AG08396 (cell line): ENCODE data around the gene ANXA4.
"Not testable (repeated sequence)": the region's sequence is repeated elsewhere in the genome, so short reads cannot be mapped to it uniquely, and the experiment has no call there.

Experiments used
- DNase-seq: peaks from one replicate; pipeline ENCODE4 v3.0.0; 2012; ENCODE audit warnings: low spot score, mixed read lengths

Gene ANXA4

GRCh38 chr2:69755862-69756467 lies 14.0 kb downstream of the ANXA4 start:
- DNase-seq, result peak; percentile 50

- no peak for DNase-seq
These were observed 20.1 kb downstream of the ANXA4 start for GRCh38 chr2:69762025-69762424.

- DNase-seq, result no peak
These were observed 20.9 kb downstream of the ANXA4 start for GRCh38 chr2:69762513-69763494.

DNA sequence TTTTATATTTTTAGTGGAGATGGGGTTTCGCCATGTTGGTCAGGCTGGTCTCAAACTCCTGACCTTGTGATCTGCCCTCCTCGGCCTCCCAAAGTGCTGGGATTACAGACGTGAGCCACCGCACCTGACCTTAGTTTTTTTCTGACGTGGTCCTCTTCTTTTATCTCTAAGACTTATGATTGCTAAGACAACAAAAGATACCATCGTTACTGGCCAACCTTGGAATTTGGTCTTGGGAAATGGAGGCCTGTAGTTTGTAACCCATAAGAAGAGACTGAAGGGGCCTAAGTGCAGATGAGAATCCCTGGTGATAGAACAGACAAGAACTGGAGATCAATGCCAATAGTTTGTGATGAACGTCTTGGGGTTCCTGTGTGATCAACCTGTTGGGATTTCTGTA lies 21.9 kb downstream of the ANXA4 start:
- not testable (repeated sequence) for DNase-seq

- DNase-seq, result no peak
These were observed 22.6 kb downstream of the ANXA4 start for GRCh38 chr2:69764286-69765095.

DNA sequence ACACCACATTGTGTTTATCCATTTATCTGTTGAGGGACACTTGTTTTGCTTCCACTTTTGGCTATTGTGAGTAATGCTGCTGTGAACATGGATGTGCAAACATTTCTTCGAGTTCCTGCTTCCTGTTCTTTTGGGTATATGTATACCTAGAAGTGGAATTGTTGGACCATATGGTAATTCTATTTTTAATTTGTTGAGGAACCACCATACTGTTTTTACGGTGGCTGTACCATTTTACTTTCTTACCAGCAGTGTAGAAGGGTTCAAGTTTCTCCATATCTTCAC lies 23.1 kb downstream of the ANXA4 start:
- DNase-seq, result no peak

- no peak for DNase-seq
These were observed 24.1 kb downstream of the ANXA4 start for GRCh38 chr2:69766014-69766413.

- peak; percentile 59 for DNase-seq
These were observed 25.1 kb downstream of the ANXA4 start for GRCh38 chr2:69767034-69767433.

DNA sequence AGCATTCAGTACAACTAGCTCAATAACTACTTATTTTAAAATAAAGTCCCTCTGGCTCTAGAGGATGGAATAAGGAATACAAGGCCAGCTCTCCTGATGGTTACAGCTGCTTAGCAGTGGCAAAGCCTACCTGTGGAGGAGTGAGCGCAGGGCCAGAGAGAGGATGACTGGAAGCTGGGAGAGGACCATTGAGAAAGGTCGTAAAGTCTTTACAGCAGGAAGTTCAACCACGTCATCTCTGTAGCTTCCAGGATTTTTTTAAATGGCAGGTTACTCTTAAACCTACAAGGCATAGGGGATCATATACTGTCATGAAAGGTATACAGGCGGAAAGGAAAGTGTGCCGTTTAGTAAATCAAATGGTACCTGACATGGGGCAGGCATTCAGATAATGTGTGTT lies 26.3 kb downstream of the ANXA4 start:
- DNase-seq, result no peak

- DNase-seq, result no peak
These were observed 26.9 kb downstream of the ANXA4 start for GRCh38 chr2:69768789-69769188.

DNA sequence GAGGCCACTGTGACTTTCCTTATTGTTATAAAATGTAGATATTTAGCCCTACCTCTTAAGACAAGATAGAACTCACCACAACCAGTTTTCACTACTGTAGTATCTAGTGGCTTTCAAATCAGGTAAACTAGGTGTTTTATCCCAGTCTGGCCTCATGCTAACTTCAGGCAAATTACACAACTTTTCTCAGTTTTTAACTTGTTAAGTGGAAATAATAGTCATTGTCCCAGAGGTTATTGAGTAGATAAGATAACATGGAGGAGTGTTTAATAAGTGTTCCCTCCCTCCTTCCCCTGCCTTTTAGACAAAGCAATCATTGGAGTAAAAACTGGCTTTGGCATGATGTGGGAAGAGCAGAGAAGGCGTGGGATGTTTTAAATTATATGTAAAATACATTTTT lies 27.3 kb downstream of the ANXA4 start:
- no peak for DNase-seq

DNA sequence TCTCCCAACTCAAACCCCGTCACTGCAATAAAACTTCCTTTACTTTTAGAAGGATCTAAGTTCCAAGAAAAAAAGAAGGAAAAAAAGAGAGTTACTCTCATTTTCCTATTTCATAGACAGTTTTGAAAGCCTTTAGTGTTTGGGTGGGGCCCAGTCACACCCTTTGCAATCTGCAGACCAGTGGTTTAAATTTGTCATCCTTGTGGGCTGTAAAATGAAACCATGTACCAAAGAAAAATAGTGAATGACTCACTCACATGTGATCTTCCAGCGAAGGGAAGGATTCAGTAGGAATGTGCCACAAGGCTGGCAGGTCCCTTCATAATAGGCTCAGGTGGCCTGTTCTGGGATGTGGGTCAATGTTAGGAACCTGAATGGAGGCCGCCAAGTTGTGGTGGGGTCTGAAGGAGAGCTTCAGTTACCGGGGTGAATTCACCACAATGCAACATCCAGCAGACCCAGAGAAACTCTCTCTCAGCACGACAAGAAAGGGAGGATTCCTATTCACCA lies 28.3 kb downstream of the ANXA4 start:
- peak; percentile 68 for DNase-seq

DNA sequence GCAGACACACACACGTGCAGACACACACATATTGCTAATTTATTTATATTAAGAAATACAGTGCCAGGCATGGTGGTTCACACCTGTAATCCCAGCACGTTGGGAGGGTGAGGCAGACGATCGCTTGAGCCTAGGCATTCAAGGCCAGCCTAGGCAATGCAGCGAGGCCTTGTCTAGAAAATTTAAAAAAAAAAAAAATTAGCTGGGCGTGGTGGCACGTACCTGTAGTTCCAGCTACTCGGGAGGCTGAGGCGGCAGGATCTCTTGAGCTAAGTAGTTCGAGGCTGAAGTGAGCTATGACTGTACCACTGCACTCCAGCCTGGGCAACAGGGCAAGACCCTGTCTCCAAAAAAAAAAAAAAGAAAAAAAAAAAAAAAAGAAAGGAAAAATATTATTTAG lies 28.8 kb downstream of the ANXA4 start:
- DNase-seq, result no peak

DNA sequence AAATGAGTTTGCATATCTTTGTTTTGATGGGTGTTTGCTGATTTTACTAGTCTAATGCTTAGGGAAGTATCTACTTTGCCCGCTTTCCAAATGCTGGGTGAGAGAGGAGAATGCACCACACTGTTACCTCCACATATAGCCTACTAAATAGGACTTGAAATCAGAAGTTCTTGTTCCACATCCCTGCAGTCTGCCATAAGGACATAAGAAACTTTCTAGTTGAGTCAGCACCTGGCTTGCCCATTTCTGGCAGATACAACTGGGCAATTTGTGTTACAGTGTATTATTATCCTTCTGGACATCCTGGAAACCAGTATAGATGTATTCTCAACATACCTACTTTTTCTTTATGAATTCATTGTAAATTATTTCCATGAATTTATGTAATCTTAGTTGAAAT lies 29.5 kb downstream of the ANXA4 start:
- no peak for DNase-seq

- DNase-seq, result peak; percentile 29
These were observed 31.3 kb downstream of the ANXA4 start for GRCh38 chr2:69773206-69773605.

DNA sequence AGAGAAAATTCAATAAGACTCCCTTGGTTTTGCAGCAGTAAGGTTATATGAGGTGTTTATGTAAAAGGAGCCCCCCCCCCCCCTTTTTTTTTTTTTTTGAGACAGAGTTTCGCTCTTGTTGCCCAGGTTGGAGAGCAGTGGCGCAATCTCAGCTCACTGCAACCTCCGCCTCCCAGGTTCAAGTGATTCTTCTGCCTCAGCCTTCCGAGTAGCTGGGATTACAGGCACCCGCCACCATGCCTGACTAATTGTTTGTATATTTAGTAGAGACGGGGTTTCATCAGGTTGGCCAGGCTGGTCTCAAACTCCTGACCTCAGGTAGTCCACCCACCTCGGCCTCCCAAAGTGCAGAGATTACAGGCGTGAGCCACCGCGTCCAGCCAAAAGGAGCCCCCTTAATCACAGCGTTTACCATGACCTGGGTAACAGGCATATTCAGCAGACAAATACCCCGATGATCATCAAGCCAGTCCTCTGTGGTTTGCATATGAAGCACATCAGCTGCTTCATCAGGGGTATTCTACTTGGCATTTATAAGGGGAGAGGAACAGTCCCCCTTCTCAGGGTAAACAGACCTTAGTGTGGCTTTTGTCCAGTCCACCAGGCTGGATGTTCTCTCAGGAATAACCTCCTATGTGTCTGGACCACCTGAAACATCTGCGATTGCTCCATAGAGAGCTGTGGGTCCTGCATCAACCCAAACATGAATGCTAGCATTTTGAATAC lies 32.5 kb downstream of the ANXA4 start:
- not testable (repeated sequence) for DNase-seq

GRCh38 chr2:69774984-69775982 lies 33.3 kb downstream of the ANXA4 start:
- DNase-seq, result no peak

DNA sequence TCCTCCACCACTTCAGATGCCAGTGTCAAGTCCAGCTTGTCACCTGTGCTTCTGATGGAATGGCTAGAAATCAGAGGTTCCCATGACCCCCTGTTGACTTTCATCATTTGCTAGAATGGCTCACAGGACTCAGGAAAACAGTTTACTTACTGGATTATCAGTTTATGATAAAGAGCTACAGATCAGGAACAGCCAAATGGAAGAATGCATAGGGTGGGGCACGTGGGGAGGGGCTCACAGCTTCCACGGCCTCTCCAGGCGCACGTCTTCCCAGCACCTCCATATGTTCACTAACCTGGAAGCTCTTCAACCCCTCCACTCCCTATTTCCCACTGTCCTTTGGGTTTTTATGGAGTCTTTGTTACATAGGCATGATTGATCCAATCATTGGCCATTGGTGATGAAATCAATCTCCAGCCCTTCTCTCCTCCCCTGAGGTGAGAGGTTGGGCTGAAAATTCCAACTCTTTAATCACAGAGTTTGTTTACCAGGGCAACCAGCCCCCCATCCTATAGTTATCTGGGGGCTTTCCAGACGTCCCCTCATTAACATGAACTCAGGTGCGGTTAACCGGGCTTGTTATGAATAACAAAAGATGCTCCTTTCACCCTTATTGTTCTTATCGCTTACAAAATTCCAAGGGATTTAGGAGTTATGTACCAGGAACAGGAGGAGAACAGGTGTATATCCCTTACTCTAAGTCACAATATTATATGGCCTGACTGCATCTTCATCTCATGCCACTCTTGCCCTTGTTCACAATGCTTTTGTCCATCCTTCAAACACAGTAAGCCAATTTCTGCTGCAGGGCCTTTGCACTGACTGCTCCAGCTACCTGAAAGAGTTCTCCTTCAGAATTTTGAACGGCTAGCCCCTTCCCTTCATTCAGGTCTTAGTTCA lies 35.2 kb downstream of the ANXA4 start:
- no peak for DNase-seq

DNA sequence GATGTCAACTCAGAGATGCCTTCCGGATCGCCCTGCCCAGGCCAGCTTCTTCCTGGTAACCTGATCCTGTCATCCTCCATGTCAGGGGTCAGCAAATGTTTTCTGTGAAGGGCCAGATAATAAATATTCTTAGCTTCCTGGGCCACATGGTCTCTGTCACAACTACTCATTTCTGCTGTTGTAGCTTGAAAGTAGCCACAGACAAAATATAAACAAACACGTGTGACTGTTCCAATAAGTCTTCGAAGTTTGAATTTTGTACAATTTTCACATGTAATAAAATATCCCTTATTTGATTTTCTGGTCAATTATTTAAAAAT lies 35.8 kb downstream of the ANXA4 start:
- no peak for DNase-seq
